HEK293T (cell line): ENCODE results near the gene TAF7L.

Experiments used
- BHLHE40 ChIP-seq: fragments of 450-650 bp; IDR thresholded peaks from 2 replicates; pipeline ENCODE4 v1.6.1; 2016; ENCODE audit warnings: mild to moderate bottlenecking, moderate library complexity, borderline replicate concordance
- CTBP1 ChIP-seq: fragments of 450-650 bp; IDR thresholded peaks from 2 replicates; pipeline ENCODE4 v1.6.1; 2016; ENCODE audit warnings: borderline replicate concordance
- ELF4 ChIP-seq: fragments of 450-650 bp; IDR thresholded peaks from 2 replicates; pipeline ENCODE4 v1.6.1; 2017; ENCODE audit warnings: antibody characterized with exemption
- FOXA1 ChIP-seq: fragments of 450-650 bp; IDR thresholded peaks from 2 replicates; pipeline ENCODE4 v1.6.1; 2016; ENCODE audit warnings: mild to moderate bottlenecking
- FOXM1 ChIP-seq: fragments of 450-650 bp; IDR thresholded peaks from 2 replicates; pipeline ENCODE4 v1.6.1; 2017; ENCODE audit warnings: mild to moderate bottlenecking, borderline replicate concordance
- HDGF ChIP-seq: fragments of 450-650 bp; IDR thresholded peaks from 2 replicates; pipeline ENCODE4 v1.6.1; 2017; ENCODE audit warnings: antibody characterized with exemption, borderline replicate concordance
- NFRKB ChIP-seq: fragments of 450-650 bp; IDR thresholded peaks from 2 replicates; pipeline ENCODE4 v1.6.1; 2016; ENCODE audit warnings: mild to moderate bottlenecking, moderate library complexity
- SP1 ChIP-seq: fragments of 450-650 bp; IDR thresholded peaks from 2 replicates; pipeline ENCODE4 v1.6.1; 2017
- SUZ12 ChIP-seq: fragments of 450-650 bp; IDR thresholded peaks from 2 replicates; pipeline ENCODE4 v1.6.1; 2016; ENCODE audit warnings: mild to moderate bottlenecking
- TARDBP ChIP-seq: fragments of 450-650 bp; IDR thresholded peaks from 2 replicates; pipeline ENCODE4 v1.6.1; 2016
- TF ChIP-seq, protein P1 (sequence below): fragments of 450-650 bp; IDR thresholded peaks from 2 replicates; pipeline ENCODE4 v1.6.1; 2016

DNA sequence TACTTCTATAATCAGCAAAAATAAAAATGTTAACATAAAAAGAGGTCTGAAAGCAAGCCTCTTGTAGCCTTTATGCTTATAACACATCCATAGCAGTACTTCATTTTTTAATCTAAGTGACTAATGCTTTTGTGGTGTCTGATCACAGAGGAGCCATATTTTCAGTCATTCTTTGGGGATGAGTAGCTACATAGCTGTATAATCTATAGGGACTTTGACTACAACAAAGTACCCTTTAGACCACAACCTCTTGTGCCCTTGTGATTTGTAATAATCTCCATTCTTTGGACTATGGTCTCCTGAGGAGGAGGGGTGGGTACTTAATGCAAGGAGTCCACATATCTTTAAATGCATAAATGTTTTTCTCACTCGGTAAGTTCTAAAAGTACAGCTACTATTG is 62.0 kb downstream of the TAF7L start:
- TF ChIP-seq SP1 (no peak), NFRKB (no peak), HDGF (no peak), FOXA1 (no peak), SUZ12 (no peak), CTBP1 (no peak), BHLHE40 (no peak), TARDBP (no peak), FOXM1 (no peak), ELF4 (no peak)
- TF ChIP-seq, protein P1, sequence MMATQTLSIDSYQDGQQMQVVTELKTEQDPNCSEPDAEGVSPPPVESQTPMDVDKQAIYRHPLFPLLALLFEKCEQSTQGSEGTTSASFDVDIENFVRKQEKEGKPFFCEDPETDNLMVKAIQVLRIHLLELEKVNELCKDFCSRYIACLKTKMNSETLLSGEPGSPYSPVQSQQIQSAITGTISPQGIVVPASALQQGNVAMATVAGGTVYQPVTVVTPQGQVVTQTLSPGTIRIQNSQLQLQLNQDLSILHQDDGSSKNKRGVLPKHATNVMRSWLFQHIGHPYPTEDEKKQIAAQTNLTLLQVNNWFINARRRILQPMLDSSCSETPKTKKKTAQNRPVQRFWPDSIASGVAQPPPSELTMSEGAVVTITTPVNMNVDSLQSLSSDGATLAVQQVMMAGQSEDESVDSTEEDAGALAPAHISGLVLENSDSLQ: no peak
